HG03060 (cell line): ENCODE data around the gene ELFN1.

Experiments used
- ATAC-seq: cut with Tn5 transposase; IDR thresholded peaks from one replicate; pipeline ENCODE4 v1.9.1; 2021; ENCODE audit warnings: low read depth, moderate number of reproducible peaks; ENCODE audit not compliant: unreplicated experiment

Gene ELFN1

GRCh38 chr7:1693419-1693990, 23.4 kb downstream of the ELFN1 start:
- ATAC-seq = no peak

GRCh38 chr7:1693991-1694524, 24.0 kb downstream of the ELFN1 start:
- no peak for ATAC-seq

GRCh38 chr7:1694611-1695511, 24.8 kb downstream of the ELFN1 start:
- no peak for ATAC-seq

GRCh38 chr7:1695800-1696454, 25.9 kb downstream of the ELFN1 start:
- ATAC-seq = no peak

GRCh38 chr7:1696671-1697498, 26.8 kb downstream of the ELFN1 start:
- ATAC-seq = no peak

- ATAC-seq = no peak
These were observed 27.5 kb downstream of the ELFN1 start for GRCh38 chr7:1697499-1698125.

- no peak for ATAC-seq
These were observed 28.1 kb downstream of the ELFN1 start for GRCh38 chr7:1698201-1698600.

- no peak for ATAC-seq
These were observed 28.9 kb downstream of the ELFN1 start for GRCh38 chr7:1698951-1699350.

- no peak for ATAC-seq
These were observed 30.0 kb downstream of the ELFN1 start for GRCh38 chr7:1700086-1700485.

- no peak for ATAC-seq
These were observed 30.7 kb downstream of the ELFN1 start for GRCh38 chr7:1700536-1701333.

- no peak for ATAC-seq
These were observed 32.6 kb downstream of the ELFN1 start for GRCh38 chr7:1702652-1703051.

- no peak for ATAC-seq
These were observed 33.4 kb downstream of the ELFN1 start for GRCh38 chr7:1703441-1703840.

GRCh38 chr7:1703871-1704810, 34.1 kb downstream of the ELFN1 start:
- ATAC-seq = no peak

- no peak for ATAC-seq
These were observed 35.0 kb downstream of the ELFN1 start for GRCh38 chr7:1704811-1705738.

- ATAC-seq = no peak
These were observed 35.8 kb downstream of the ELFN1 start for GRCh38 chr7:1705856-1706255.

GRCh38 chr7:1706381-1706720, 36.3 kb downstream of the ELFN1 start:
- no peak for ATAC-seq
